Loucy (cell line): ENCODE measurements around the gene BABAM2.

Source experiments
- H2AFZ ChIP-seq: fragments of 200-600 bp; sonication (generic); 2 replicates; pipeline ENCODE4 v1.6.0; 2016; ENCODE audit warnings: antibody characterized with exemption, mild to moderate bottlenecking, low read length, moderate library complexity
- H3F3A ChIP-seq: fragments of 200-600 bp; 2 replicates; pipeline ENCODE4 v1.6.0; 2016; ENCODE audit warnings: antibody characterized with exemption, low read depth, mild to moderate bottlenecking
- H3K27me3 ChIP-seq: fragments of 200-600 bp; sonication (generic); 2 replicates; pipeline ENCODE4 v1.6.1; 2014; ENCODE audit warnings: low read length, mild to moderate bottlenecking; ENCODE audit not compliant: insufficient read depth, poor library complexity, severe bottlenecking
- H3K36me3 ChIP-seq: fragments of 200-600 bp; sonication (generic); 2 replicates; pipeline ENCODE4 v1.6.1; 2016; ENCODE audit warnings: low read length; ENCODE audit not compliant: insufficient read depth
- H3K4me1 ChIP-seq: fragments of 200-600 bp; sonication (generic); 2 replicates; pipeline ENCODE4 v1.5.1; 2014; ENCODE audit warnings: low read length, mild to moderate bottlenecking; ENCODE audit not compliant: insufficient read depth, poor library complexity, severe bottlenecking
- H3K4me2 ChIP-seq: fragments of 200-600 bp; sonication (generic); 2 replicates; pipeline ENCODE4 v1.6.0; 2014; ENCODE audit warnings: antibody characterized with exemption, low read length, low read depth, mild to moderate bottlenecking; ENCODE audit not compliant: poor library complexity, severe bottlenecking
- H3K4me3 ChIP-seq: fragments of 200-600 bp; sonication (generic); 2 replicates; pipeline ENCODE4 v1.5.1; 2014; ENCODE audit warnings: low read length, mild to moderate bottlenecking, mixed read lengths; ENCODE audit not compliant: poor library complexity, severe bottlenecking
- H3K79me2 ChIP-seq: fragments of 200-600 bp; sonication (generic); 2 replicates; pipeline ENCODE4 v1.6.1; 2014; ENCODE audit warnings: low read length; ENCODE audit not compliant: insufficient read depth
- H3K9ac ChIP-seq: fragments of 200-600 bp; sonication (generic); 2 replicates; pipeline ENCODE4 v1.6.0; 2014; ENCODE audit warnings: mild to moderate bottlenecking, low read depth, low read length, moderate library complexity; ENCODE audit not compliant: poor library complexity, severe bottlenecking
- H3K9me2 ChIP-seq: fragments of 200-600 bp; sonication (generic); replicated peaks from 2 replicates; pipeline ENCODE4 v1.6.1; 2016; ENCODE audit warnings: low read depth, low read length, mixed read lengths
- H3K9me3 ChIP-seq: fragments of 200-600 bp; sonication (generic); 2 replicates; pipeline ENCODE4 v1.6.1; 2014; ENCODE audit warnings: mild to moderate bottlenecking, antibody characterized with exemption, low read length, low read depth; ENCODE audit not compliant: insufficient read depth
- H4K20me1 ChIP-seq: fragments of 200-600 bp; sonication (generic); 2 replicates; pipeline ENCODE4 v1.6.0; 2014; ENCODE audit warnings: antibody characterized with exemption, low read length, mild to moderate bottlenecking; ENCODE audit not compliant: insufficient read depth, poor library complexity, severe bottlenecking
- EZH2phosphoT487 ChIP-seq: fragments of 200-600 bp; IDR thresholded peaks from 2 replicates; pipeline ENCODE4 v1.6.1; 2018; ENCODE audit warnings: antibody characterized with exemption, mild to moderate bottlenecking, moderate library complexity, borderline replicate concordance
- TF ChIP-seq, protein P1 (sequence below): fragments of 200-600 bp; sonication (generic); conservative IDR thresholded peaks from 2 replicates; pipeline ENCODE4 v1.5.1; 2014; ENCODE audit warnings: mild to moderate bottlenecking, antibody characterized with exemption, low read length

Gene BABAM2

DNA sequence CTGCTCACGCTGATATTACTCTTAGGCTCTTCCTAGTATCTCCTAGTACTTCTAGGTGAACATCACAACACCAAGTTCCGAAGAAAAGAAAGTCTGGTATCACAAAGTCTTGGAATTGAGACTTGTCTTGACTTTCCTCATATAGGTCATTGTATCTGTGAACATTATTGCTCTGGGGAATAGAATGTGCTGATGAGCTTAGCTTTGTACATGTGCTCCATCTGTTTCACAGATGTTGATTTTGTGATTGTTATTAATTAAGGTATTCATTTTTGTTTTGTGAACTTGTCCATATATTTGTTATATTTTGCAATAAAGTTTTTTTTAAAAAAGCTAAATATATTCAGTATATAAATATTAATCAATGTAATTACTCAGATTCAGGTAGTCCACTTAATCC, 111.7 kb downstream of the BABAM2 start:
- H3K27me3 ChIP-seq, result no peaks in the 10 kb centered on the region
- H3K9me3 ChIP-seq, result no peaks in the 10 kb centered on the region
- no peaks in the 10 kb centered on the region for H3K9me2 ChIP-seq
- H3K4me3 ChIP-seq, result no peak overlapping the region
- no peaks in the 10 kb centered on the region for H3K79me2 ChIP-seq
- H3K9ac ChIP-seq, result no peak overlapping the region
- H4K20me1 ChIP-seq, result no peaks in the 10 kb centered on the region
- H3F3A ChIP-seq, result no peaks in the 10 kb centered on the region
- no peak for TF ChIP-seq EZH2phosphoT487
- TF ChIP-seq, protein P1, sequence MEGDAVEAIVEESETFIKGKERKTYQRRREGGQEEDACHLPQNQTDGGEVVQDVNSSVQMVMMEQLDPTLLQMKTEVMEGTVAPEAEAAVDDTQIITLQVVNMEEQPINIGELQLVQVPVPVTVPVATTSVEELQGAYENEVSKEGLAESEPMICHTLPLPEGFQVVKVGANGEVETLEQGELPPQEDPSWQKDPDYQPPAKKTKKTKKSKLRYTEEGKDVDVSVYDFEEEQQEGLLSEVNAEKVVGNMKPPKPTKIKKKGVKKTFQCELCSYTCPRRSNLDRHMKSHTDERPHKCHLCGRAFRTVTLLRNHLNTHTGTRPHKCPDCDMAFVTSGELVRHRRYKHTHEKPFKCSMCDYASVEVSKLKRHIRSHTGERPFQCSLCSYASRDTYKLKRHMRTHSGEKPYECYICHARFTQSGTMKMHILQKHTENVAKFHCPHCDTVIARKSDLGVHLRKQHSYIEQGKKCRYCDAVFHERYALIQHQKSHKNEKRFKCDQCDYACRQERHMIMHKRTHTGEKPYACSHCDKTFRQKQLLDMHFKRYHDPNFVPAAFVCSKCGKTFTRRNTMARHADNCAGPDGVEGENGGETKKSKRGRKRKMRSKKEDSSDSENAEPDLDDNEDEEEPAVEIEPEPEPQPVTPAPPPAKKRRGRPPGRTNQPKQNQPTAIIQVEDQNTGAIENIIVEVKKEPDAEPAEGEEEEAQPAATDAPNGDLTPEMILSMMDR, result no peak
- H3K4me2 ChIP-seq, result no peak overlapping the region
- H2AFZ ChIP-seq, result no peak overlapping the region
- no peaks in the 10 kb centered on the region for H3K36me3 ChIP-seq
- peaks cover 21% of the 10 kb centered on the region for H3K4me1 ChIP-seq

- Histone ChIP-seq H3K9me3 (no peaks in the 10 kb centered on the region), H3K9ac (no peak overlapping the region), H3K79me2 (no peaks in the 10 kb centered on the region), H3K4me3 (no peak overlapping the region), H2AFZ (no peak overlapping the region), H4K20me1 (no peaks in the 10 kb centered on the region), H3K4me2 (peak overlapping the region; percentile 5), H3K27me3 (no peaks in the 10 kb centered on the region), H3K36me3 (no peaks in the 10 kb centered on the region), H3F3A (no peaks in the 10 kb centered on the region), H3K4me1 (peaks cover 21% of the 10 kb centered on the region), H3K9me2 (no peaks in the 10 kb centered on the region)
- TF ChIP-seq, protein P1, result no peak
- TF ChIP-seq EZH2phosphoT487, result no peak
Measured at GRCh38 chr2:28004086-28004485, 113.6 kb downstream of the BABAM2 start.

DNA sequence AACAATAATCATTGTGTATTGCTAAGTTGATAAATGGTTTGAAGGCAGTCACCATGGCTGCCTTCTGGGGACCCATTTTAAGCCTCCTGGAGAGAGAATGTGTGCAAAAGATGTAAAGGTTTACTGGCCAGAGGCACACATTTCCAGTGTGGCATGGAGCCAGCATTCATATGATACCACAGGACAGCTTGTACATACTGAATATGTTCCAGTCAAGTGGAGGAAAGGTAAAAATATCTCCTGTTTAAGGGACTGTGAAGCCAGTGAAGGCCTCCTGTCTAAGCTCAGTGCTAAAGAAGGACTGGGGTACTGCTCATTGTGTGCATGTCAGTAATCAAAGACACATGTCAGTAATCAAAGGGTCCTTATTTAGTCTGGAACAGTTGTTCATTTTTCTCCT, 119.2 kb downstream of the BABAM2 start:
- Histone ChIP-seq H3K4me2 (no peak overlapping the region), H3K79me2 (no peaks in the 10 kb centered on the region), H3K9ac (no peak overlapping the region), H3F3A (no peaks in the 10 kb centered on the region), H3K9me3 (no peaks in the 10 kb centered on the region), H3K27me3 (no peaks in the 10 kb centered on the region), H3K4me3 (no peak overlapping the region), H3K36me3 (no peaks in the 10 kb centered on the region), H3K4me1 (peaks cover 9% of the 10 kb centered on the region), H2AFZ (no peak overlapping the region), H4K20me1 (peaks cover 3% of the 10 kb centered on the region), H3K9me2 (no peaks in the 10 kb centered on the region)
- no peak for TF ChIP-seq EZH2phosphoT487
- TF ChIP-seq, protein P1, result no peak
